Caco-2 (cell line): ENCODE results near the gene CHGA. TPM values are rescaled to one million over a fixed set of nuclear protein-coding genes. Genes with fewer than 3 reads are reported as not detected.

Experiments used
- BruUV-seq: library from RNA; stranded (reverse); fragments of 400-500 nt; replicated peaks from 2 replicates; lab custom pipeline; 2021; lab: Mats Ljungman, UMichigan
- CTCF ChIA-PET: fragments of 300-600 bp; sonication (Branson Sonifier 250); formaldehyde crosslinking; loops from one replicate; lab custom pipeline; 2022; ENCODE audit warnings: antibody characterized with exemption; lab: Charles Lee
- POLR2A ChIA-PET: fragments of 300-600 bp; sonication (Branson Sonifier 250); formaldehyde crosslinking; loops from one replicate; lab custom pipeline; 2022; ENCODE audit warnings: antibody characterized with exemption; lab: Charles Lee
- DNase-seq, 2 experiments: peaks; one replicate each; pipeline versions ENCODE4 v3.0.0 to v3.0.0-alpha.2; 2020 to 2022
- H3K27me3 ChIP-seq: replicated peaks from 2 replicates; pipeline ENCODE4 v1.6.0; 2011; ENCODE audit warnings: low read length; ENCODE audit not compliant: control insufficient read depth, insufficient read depth
- H3K36me3 ChIP-seq: 2 replicates; pipeline ENCODE4 v1.5.1; 2011; ENCODE audit warnings: low read length; ENCODE audit not compliant: control insufficient read depth, insufficient read depth
- H3K4me1 ChIP-seq: fragments of 250-450 bp; sonication (Bioruptor Pico); 2 replicates; pipeline ENCODE4 v1.5.1; 2020; ENCODE audit warnings: mild to moderate bottlenecking
- H3K4me3 ChIP-seq: 2 replicates; pipeline ENCODE4 v1.5.1; 2011; ENCODE audit warnings: low read depth, mild to moderate bottlenecking, control low read depth, low read length
- H3K9me3 ChIP-seq: fragments of 250-450 bp; sonication (Bioruptor Pico); 2 replicates; pipeline ENCODE4 v1.5.1; 2020; ENCODE audit warnings: mild to moderate bottlenecking, moderate library complexity
- H3K27ac Mint-ChIP-seq: one replicate; pipeline ENCODE4 v1.8.0; 2022; ENCODE audit warnings: mixed read lengths; ENCODE audit not compliant: unreplicated experiment
- H3K27me3 Mint-ChIP-seq: one replicate; pipeline ENCODE4 v1.8.0; 2022; ENCODE audit warnings: mixed read lengths; ENCODE audit not compliant: insufficient read depth, unreplicated experiment
- H3K36me3 Mint-ChIP-seq: one replicate; pipeline ENCODE4 v1.8.0; 2022; ENCODE audit warnings: mild to moderate bottlenecking, mixed read lengths; ENCODE audit not compliant: insufficient read depth, unreplicated experiment
- H3K4me1 Mint-ChIP-seq: one replicate; pipeline ENCODE4 v1.8.0; 2022; ENCODE audit warnings: low read depth, mixed read lengths; ENCODE audit not compliant: unreplicated experiment
- H3K4me3 Mint-ChIP-seq: one replicate; pipeline ENCODE4 v1.8.0; 2022; ENCODE audit warnings: mild to moderate bottlenecking, moderate library complexity, mixed read lengths; ENCODE audit not compliant: unreplicated experiment
- H3K9me3 Mint-ChIP-seq: one replicate; pipeline ENCODE4 v1.8.0; 2022; ENCODE audit warnings: mixed read lengths; ENCODE audit not compliant: unreplicated experiment
- CTCF ChIP-seq, 2 experiments: fragments of 200-600 bp in 1 of 2; IDR thresholded peaks; 1 replicate in 1 of 2; 2 replicates in 1 of 2; pipeline versions ENCODE4 v1.5.1 to v1.8.0; 2011 to 2022; ENCODE audit warnings: antibody characterized with exemption in 1 of 2, control low read depth in 1 of 2, inconsistent platforms in 1 of 2, low read depth in 1 of 2, low read length in 1 of 2, mild to moderate bottlenecking in 1 of 2, moderate library complexity in 1 of 2; ENCODE audit not compliant: insufficient read depth in 1 of 2, severe bottlenecking in 1 of 2, unreplicated experiment in 1 of 2
- intact Hi-C: fragments of 100-400 bp; cut with micrococcal nuclease; formaldehyde crosslinking; loops from one replicate; pipeline ENCODE4 v1.10.0; 2022; ENCODE audit not compliant: unreplicated experiment
- total RNA-seq: library from RNA; stranded (reverse); gene quantifications from 2 replicates; pipeline ENCODE4 v1.2.3, GENCODE V29; 2022

CHGA gene
- total RNA-seq, 1 experiment from 2014 or later = not detected

- Mint-ChIP-seq H3K4me1 (no peaks in the 10 kb centered on the region), H3K27ac (no peak overlapping the region), H3K4me3 (no peak overlapping the region), H3K27me3 (no peaks in the 10 kb centered on the region), H3K9me3 (peaks cover 45% of the 10 kb centered on the region), H3K36me3 (peaks cover 17% of the 10 kb centered on the region)
- Histone ChIP-seq H3K9me3 (peaks cover 23% of the 10 kb centered on the region), H3K4me1 (no peaks in the 10 kb centered on the region), H3K27me3 (no peaks in the 10 kb centered on the region), H3K36me3 (no peaks in the 10 kb centered on the region; the same call in 1 of the 2 replicates), H3K4me3 (no peak overlapping the region)
- ChIA-PET CTCF (no interaction called here), POLR2A (no interaction called here)
- BruUV-seq = no TSS peak
- intact Hi-C loops = no loop called here
- DNase-seq = no peak
- TF ChIP-seq CTCF (IDR thresholded peaks at IDR 0.05; ENCODE audit: insufficient read depth in 1 of 2, low read depth in 1 of 2, low read length in 1 of 2, severe bottlenecking in 1 of 2, unreplicated experiment in 1 of 2) = no peak
Observed at GRCh38 chr14:92981726-92982125, 58.8 kb downstream of the CHGA start.

- POLR2A ChIA-PET = no interaction called here
- Histone ChIP-seq H3K4me1 (no peaks in the 10 kb centered on the region), H3K36me3 (no peaks in the 10 kb centered on the region; the same call in 1 of the 2 replicates), H3K9me3 (peaks cover 20% of the 10 kb centered on the region), H3K27me3 (no peaks in the 10 kb centered on the region), H3K4me3 (no peak overlapping the region)
- CTCF ChIA-PET = no interaction called here
- intact Hi-C loops = no loop called here
- H3K4me3 Mint-ChIP-seq = no peak overlapping the region
- BruUV-seq = no TSS peak
- no peak for TF ChIP-seq CTCF (IDR thresholded peaks at IDR 0.05; ENCODE audit: insufficient read depth in 1 of 2, low read depth in 1 of 2, low read length in 1 of 2, severe bottlenecking in 1 of 2, unreplicated experiment in 1 of 2)
- no peak overlapping the region for H3K27ac Mint-ChIP-seq
- H3K27me3 Mint-ChIP-seq = no peaks in the 10 kb centered on the region
- peaks cover 33% of the 10 kb centered on the region for H3K9me3 Mint-ChIP-seq
- peaks cover 12% of the 10 kb centered on the region for H3K36me3 Mint-ChIP-seq
- H3K4me1 Mint-ChIP-seq = no peaks in the 10 kb centered on the region
- no peak for DNase-seq
Observed at GRCh38 chr14:92982956-92983355, 60.0 kb downstream of the CHGA start.

- BruUV-seq = no TSS peak
- H3K4me1 Mint-ChIP-seq = no peaks in the 10 kb centered on the region
- H3K36me3 ChIP-seq = no peaks in the 10 kb centered on the region; the same call in 1 of the 2 replicates
- no peaks in the 10 kb centered on the region for H3K27me3 ChIP-seq
- peaks cover 22% of the 10 kb centered on the region for H3K9me3 Mint-ChIP-seq
- DNase-seq = no peak
- peaks cover 11% of the 10 kb centered on the region for H3K9me3 ChIP-seq
- intact Hi-C loops = no loop called here
- peaks cover 9% of the 10 kb centered on the region for H3K36me3 Mint-ChIP-seq
- no peaks in the 10 kb centered on the region for H3K27me3 Mint-ChIP-seq
- ChIA-PET CTCF (no interaction called here), POLR2A (no interaction called here)
- no peak for TF ChIP-seq CTCF (IDR thresholded peaks at IDR 0.05; ENCODE audit: insufficient read depth in 1 of 2, low read depth in 1 of 2, low read length in 1 of 2, severe bottlenecking in 1 of 2, unreplicated experiment in 1 of 2)
- no peaks in the 10 kb centered on the region for H3K4me1 ChIP-seq
- H3K4me3 Mint-ChIP-seq = no peak overlapping the region
- no peak overlapping the region for H3K4me3 ChIP-seq
- no peak overlapping the region for H3K27ac Mint-ChIP-seq
Observed at GRCh38 chr14:92984082-92984788, 61.3 kb downstream of the CHGA start.

Other genes with a start within 250 kb of the CHGA start
- 84.2 and 94.2 TPM in 2 replicates for gene LGMN, start 174.5 kb upstream of the CHGA start, total RNA-seq
- 25.8 and 33.1 TPM in 2 replicates for gene GOLGA5, start 128.8 kb upstream of the CHGA start, total RNA-seq
- 57.9 and 60.1 TPM in 2 replicates for gene ITPK1, start 192.8 kb downstream of the CHGA start, total RNA-seq